Endometrial microvascular endothelial cells (primary cell): ENCODE data around the gene NR1H2. TPM values are rescaled to one million over a fixed set of nuclear protein-coding genes. Genes with fewer than 3 reads are reported as not detected.
"Not testable (repeated sequence)": the region's sequence is repeated elsewhere in the genome, so short reads cannot be mapped to it uniquely, and the experiment has no call there.

Experiments
- in situ Hi-C: cut with HindIII; loops from 2 replicates; pipeline ENCODE4 v1.10.0; 2017; ENCODE audit warnings: low sequenced_read_pairs, low pct_unique_long_range_greater_than_20kb; ENCODE audit errors: inconsistent ontology term
- total RNA-seq: library from RNA; depleted of rRNA; stranded (reverse); fragments of >200 nt; gene quantifications from one replicate; pipeline ENCODE4 v1.2.3, GENCODE V29; 2015; ENCODE audit errors: inconsistent ontology term

The NR1H2 gene
- total RNA-seq = 76.6 TPM

DNA sequence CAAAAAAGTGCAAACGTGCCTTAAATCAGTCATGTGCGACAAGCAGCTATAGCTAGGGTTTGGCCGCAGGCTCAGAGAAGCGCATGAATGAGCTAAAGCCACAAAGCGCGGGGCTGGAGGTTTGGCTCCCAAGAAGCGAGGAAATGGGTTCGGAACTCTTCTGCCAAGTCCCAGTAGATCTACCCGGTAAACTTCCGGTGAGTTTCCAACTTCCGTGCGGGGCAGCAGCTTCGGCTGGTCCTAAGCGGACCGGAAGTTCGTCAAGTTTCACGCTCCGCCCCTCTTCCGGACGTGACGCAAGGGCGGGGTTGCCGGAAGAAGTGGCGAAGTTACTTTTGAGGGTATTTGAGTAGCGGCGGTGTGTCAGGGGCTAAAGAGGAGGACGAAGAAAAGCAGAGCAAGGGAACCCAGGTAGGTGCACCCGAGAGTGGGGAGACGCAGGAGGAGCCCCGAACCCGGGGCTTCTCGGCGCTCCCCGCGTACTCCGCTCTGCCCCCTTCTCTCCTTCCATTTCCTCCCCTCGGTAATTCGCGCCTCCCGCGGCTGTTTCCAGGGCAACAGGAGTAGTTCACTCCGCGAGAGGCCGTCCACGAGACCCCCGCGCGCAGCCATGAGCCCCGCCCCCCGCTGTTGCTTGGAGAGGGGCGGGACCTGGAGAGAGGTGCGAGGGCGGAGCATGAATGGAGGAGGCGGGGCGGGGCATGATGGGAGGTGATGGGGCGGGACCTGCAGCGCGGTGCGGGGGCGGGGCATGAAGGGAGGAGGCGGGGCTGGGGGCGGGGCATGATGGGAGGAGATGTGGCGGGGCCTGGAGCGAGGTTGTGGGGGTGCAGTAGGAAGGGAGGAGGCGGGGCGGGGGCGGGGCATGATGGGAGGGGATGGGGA, at the start of gene NR1H2:
Gene NR1H2, plus strand, starts transcription at position 292 of the 885 bp plus-strand sequence. CDS start 1,149 bp downstream, outside the sequence.
- in situ Hi-C loops = no loop called here

DNA sequence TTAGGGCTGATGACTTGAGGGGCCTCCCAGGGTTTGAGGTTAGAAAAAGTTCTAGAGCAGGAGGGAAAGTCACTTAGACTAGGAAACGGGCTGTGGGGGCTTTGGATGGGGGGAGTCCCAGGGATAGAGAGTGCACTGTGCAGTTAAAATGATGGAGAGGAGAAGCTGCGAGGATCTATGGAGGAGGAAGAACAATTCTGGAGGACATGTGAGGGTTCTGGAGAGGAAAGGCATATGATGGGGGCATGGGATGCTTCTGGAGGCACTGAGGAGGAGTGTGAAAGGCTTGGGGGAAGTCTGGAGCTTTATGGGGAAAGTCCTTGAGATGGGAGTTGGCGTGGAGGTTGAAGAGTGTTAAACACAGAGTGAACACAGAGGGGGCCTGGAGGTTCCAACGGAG, 49.2 kb upstream of the NR1H2 start:
- in situ Hi-C loops = no loop called here

GRCh38 chr19:50327461-50328223, 48.6 kb upstream of the NR1H2 start:
- in situ Hi-C loops = no loop called here

- in situ Hi-C loops = no loop called here
These were observed 47.9 kb upstream of the NR1H2 start for GRCh38 chr19:50328224-50328872.

GRCh38 chr19:50328873-50329145, 47.4 kb upstream of the NR1H2 start:
- in situ Hi-C loops = no loop called here

- in situ Hi-C loops = no loop called here
These were observed 46.9 kb upstream of the NR1H2 start, which contains the start of gene KCNC3 for GRCh38 chr19:50329146-50329925. Gene KCNC3, minus strand, starts transcription at chr19:50329377. Its CDS starts 295 bp downstream, at chr19:50329082.

- in situ Hi-C loops = not testable (repeated sequence)
These were observed 46.3 kb upstream of the NR1H2 start for GRCh38 chr19:50329926-50330294.

- in situ Hi-C loops = no loop called here
These were observed 45.7 kb upstream of the NR1H2 start for GRCh38 chr19:50330365-50331078.

DNA sequence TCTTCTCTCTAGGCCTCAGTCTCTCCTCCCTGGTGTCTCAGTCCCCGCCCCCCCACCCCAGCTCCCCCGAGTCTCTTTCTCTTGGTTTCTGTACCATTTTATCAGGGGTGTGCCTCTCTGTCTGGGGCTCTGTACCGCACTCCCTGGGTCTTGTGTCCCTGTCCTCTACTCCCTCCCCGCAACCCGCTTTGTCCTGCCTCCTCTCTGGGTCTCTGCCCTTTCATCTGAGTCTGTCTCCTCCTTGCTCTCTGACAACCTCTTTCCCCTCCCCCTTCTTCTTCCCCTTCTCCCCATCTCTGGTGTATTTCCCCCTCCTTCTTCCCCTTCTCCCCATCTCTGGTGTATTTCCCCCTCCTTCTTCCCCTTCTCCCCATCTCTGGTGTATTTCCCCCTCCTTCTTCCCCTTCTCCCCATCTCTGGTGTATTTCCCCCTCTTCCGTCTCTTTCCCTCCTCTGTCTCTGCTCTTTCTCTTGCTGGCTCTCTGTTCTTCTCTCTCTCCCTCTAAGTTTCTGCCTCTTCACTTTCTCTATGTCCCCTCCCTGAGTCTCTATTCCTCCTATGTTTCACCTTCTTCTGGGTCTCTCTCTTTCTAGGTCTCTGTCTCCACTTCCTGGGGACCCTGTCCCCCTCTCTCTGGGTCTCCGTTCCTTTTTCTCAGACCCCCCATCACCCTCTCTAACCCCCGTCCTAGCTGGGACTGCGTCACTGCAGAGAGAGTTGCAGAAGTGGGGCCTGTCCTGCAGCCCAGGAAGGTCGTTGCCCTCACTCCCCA, 44.9 kb upstream of the NR1H2 start:
- in situ Hi-C loops = no loop called here

DNA sequence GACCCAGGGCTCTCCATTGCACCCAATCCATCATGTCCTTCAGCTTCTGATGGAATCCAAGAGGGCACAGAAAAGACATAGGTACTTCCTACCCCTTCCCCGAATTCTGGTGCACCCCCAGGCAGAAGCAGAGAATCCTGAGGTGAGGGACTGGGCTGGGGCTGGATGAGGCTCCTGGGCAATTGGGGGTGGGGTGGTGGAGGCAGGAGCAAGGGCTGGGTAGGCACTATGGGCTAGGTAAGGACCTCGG, 44.3 kb upstream of the NR1H2 start:
- in situ Hi-C loops = no loop called here

DNA sequence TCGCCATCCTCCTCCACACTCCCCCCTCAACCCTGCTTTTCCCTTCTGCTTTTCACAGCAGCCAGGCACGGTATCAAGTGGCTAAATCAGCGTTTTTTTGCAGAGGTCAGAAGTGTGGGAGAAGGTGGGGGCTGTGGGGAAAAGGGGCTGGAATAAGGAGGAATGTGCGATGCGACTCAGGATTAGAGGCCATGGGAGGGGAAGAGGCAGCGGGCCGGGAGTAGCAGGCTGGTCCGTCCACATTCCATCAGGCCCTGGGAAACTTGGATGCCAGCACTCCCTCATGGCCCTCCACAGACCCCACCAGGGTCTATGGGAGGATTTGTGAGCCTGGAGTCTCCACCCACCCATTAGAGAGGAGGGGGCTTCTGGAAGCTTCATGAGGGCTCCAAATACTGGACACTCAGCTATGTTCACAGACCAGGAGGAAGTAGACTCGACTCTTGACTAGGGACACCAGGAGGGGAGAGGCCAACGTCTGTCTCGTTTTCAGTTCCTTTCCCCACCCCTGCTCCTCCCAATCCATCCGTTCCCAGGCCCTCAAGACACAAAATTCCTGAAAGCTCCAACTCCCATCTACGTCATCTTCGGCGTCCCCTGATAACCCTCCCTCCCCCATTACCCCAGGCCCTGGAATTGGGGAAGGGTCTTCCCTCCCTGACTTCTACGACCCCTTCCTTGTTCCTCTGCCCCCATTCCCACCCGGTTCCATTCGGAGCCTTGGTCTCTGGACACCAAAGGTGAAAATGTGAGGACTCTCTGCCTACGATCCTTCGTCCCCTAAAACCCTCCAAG, 43.8 kb upstream of the NR1H2 start:
- in situ Hi-C loops = no loop called here

GRCh38 chr19:50333235-50333736, 43.0 kb upstream of the NR1H2 start:
- in situ Hi-C loops = no loop called here

DNA sequence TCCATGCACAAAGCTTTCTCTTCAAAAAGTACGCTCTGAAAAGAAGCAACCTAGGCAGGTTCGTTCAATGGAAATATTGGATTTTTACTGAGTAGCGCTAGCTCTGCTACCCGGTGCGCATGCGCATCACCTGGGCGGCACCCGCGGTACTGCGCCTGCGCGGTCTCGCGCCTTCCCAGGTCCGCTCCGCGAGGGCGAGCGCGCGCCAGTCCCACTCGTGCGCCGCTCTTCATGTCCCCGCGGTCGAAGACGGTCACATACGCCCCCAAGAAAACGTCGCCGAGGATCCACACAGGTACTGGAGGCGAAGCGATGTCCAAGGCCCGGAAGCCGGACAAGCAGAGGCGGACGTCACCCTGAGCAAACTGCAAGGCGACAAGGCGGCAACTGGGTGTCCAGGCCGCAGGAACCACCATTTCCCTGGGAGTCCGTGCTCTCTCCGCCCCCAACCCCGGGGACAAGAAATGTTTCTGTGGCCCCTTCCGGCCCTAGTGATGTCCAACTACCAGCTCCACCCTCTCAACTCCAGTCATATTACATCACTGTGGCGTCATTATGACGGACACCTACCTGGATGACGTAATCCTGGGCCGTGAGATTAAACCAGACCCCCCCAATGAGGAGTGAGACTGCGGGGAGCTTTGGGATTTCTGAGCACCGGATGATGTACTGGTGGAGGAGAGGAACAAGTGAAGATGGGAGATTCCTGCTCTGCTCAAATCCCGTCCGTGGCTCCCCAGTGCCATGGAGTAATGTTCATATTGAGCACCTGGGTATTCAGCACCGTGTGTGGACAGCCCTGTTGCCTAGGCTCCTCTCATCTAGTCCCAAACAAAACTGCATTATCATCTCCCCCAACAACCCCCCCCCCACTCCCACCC, 42.3 kb upstream of the NR1H2 start:
- in situ Hi-C loops = no loop called here

- in situ Hi-C loops = no loop called here
These were observed 41.4 kb upstream of the NR1H2 start for GRCh38 chr19:50334741-50335421.

DNA sequence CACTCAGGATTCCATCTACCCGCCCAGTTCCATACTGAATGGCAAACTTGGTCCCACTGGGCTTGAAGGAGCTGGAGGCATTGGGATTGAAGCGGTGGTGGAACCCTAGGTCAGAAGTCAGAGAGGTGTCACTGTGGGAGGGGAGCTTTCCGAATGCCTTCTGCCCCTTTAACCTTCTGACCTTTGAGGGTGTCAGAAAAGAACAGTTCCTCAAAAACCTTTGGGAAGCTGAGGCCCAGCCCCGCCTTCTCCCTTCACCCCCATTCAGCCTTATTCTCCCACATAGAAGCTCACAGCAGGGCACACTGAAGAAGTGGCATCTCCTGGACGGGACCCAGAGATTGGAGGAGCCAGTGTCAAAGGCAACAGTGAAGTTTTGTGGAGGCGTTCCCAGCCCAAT, 39.2 kb upstream of the NR1H2 start:
- in situ Hi-C loops = not testable (repeated sequence)

DNA sequence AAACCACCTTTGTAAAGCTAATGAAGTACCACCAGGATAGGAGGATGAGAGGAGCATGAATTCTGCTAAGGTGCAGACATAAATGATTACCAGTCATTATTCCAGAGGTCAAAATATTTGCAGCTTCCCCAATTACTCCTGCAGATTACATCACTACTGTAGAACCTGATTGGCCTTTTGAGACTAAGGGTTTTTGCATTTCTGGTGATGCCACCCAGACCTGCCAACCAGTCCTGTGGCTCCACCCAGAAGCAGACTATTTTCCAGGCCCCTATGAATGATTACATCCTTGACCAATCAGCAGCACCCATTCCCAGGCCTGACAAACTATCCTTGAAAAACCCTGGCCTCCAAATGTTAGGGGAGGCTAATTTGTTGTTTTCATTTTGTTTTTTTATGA, 35.9 kb upstream of the NR1H2 start:
- in situ Hi-C loops = no loop called here
